SU-DHL-6 (cell line): ENCODE results near the gene MSH4.

Source experiments
- EZH2phosphoT487 ChIP-seq: fragments of 200-600 bp; sonication (generic), shearing (Covaris generic); conservative IDR thresholded peaks from 2 replicates; pipeline ENCODE4 v1.6.1; 2018; ENCODE audit warnings: mild to moderate bottlenecking, antibody characterized with exemption, low read length, moderate library complexity, mixed read lengths
- TF ChIP-seq, protein P1 (sequence below): fragments of 200-600 bp; sonication (generic); IDR thresholded peaks from one replicate; pipeline ENCODE4 v1.5.1; 2017; ENCODE audit warnings: antibody characterized with exemption, mild to moderate bottlenecking, low read length, moderate library complexity; ENCODE audit not compliant: insufficient read depth, poor library complexity, severe bottlenecking

DNA sequence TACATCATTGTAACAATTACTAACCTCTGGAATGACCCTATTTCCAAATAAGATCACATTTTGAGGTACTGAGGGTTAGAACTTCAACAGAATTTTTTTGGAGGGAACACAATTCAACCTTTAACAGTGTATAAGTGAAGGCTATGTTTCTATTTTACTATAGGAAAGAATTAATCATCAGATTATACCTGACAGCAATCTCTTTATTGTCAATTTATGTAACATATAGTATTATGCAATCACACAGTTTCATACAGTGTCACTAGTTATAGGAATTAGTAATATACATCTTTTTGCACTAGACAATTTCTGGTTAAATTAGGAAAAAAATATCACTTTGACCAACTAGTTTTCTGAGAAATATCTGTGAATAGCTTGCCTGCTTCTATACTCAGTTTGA lies 59.1 kb downstream of the MSH4 start:
- TF ChIP-seq, protein P1, sequence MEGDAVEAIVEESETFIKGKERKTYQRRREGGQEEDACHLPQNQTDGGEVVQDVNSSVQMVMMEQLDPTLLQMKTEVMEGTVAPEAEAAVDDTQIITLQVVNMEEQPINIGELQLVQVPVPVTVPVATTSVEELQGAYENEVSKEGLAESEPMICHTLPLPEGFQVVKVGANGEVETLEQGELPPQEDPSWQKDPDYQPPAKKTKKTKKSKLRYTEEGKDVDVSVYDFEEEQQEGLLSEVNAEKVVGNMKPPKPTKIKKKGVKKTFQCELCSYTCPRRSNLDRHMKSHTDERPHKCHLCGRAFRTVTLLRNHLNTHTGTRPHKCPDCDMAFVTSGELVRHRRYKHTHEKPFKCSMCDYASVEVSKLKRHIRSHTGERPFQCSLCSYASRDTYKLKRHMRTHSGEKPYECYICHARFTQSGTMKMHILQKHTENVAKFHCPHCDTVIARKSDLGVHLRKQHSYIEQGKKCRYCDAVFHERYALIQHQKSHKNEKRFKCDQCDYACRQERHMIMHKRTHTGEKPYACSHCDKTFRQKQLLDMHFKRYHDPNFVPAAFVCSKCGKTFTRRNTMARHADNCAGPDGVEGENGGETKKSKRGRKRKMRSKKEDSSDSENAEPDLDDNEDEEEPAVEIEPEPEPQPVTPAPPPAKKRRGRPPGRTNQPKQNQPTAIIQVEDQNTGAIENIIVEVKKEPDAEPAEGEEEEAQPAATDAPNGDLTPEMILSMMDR = no peak
- TF ChIP-seq EZH2phosphoT487 = no peak
